H1 (cell line): ENCODE results near the gene BBX. TPM values are rescaled to one million over a fixed set of nuclear protein-coding genes. Genes with fewer than 3 reads are reported as not detected.

Experiments used
- KDM1A ChIP-seq: fragments of 200-600, 300-600 bp; sonication (generic); IDR thresholded peaks from 2 replicates; pipeline ENCODE4 v1.7.1; 2016; ENCODE audit warnings: mild to moderate bottlenecking, low read length, borderline replicate concordance
- NANOG ChIP-seq: IDR thresholded peaks from 2 replicates; pipeline ENCODE4 v1.6.1; 2011; ENCODE audit warnings: low read length, low read depth, mild to moderate bottlenecking, inconsistent platforms; ENCODE audit not compliant: insufficient read depth, poor library complexity, severe bottlenecking
- SAP30 ChIP-seq: fragments of 300-600 bp; sonication (generic); IDR thresholded peaks from 2 replicates; pipeline ENCODE4 v1.7.1; 2012; ENCODE audit warnings: low read length, moderate library complexity, mild to moderate bottlenecking, inconsistent platforms; ENCODE audit not compliant: insufficient read depth, insufficient replicate concordance
- SRF ChIP-seq: IDR thresholded peaks from 2 replicates; pipeline ENCODE4 v1.6.1; 2011; ENCODE audit warnings: mild to moderate bottlenecking, low read depth, low read length, moderate library complexity
- TAF7 ChIP-seq: optimal IDR thresholded peaks from 2 replicates; pipeline ENCODE3; 2011; ENCODE audit warnings: low read depth, mild to moderate bottlenecking, inconsistent platforms, low read length, moderate library complexity, borderline replicate concordance
- YY1 ChIP-seq: IDR thresholded peaks from 2 replicates; pipeline ENCODE4 v1.6.1; 2011; ENCODE audit warnings: low read depth, mild to moderate bottlenecking, low read length
- polyA plus RNA-seq, 7 experiments: library from polyadenylated mRNA; depleted of rRNA in 3 of 7; stranded (reverse) in 5 of 7; unstranded in 2 of 7; fragments of >200 nt in 5 of 7; fragments of 200-250 nt in 2 of 7; gene quantifications; 1 replicate in 5 of 7; 2 replicates in 1 of 7; 4 replicates in 1 of 7; pipeline versions ENCODE4 v1.2.1 to v1.2.3, GENCODE V29; 2011 to 2013; ENCODE audit warnings: missing spikeins in 2 of 7, mixed read lengths in 2 of 7
- total RNA-seq: library from RNA; stranded (reverse); fragmentation: NEBNext Ultra II Directional; extraction: Animal tissue kit (Norgen Biotek cat#: 25700); gene quantifications from 2 replicates; pipeline ENCODE4 v1.2.1, GENCODE V29; 2021
- TF ChIP-seq, protein P1 (sequence below): fragments of 300-600 bp; sonication (generic); IDR thresholded peaks from 2 replicates; pipeline ENCODE4 v1.7.1; 2012; ENCODE audit warnings: low read length, moderate library complexity, mild to moderate bottlenecking, inconsistent platforms; ENCODE audit not compliant: insufficient replicate concordance
- TF ChIP-seq, protein P2 (sequence below): IDR thresholded peaks from 2 replicates; pipeline ENCODE4 v1.6.1; 2012; ENCODE audit warnings: inconsistent platforms
- TF ChIP-seq, protein P3 (sequence below): IDR thresholded peaks from 2 replicates; pipeline ENCODE4 v1.6.1; 2011; ENCODE audit warnings: low read length, improper control_type of control experiment

BBX gene
- total and polyA plus RNA-seq, 2 of the 8 experiments (the other 6 are each of a cell fraction or from before 2014, with no cell fraction given): 11.0 to 42.5 TPM

DNA sequence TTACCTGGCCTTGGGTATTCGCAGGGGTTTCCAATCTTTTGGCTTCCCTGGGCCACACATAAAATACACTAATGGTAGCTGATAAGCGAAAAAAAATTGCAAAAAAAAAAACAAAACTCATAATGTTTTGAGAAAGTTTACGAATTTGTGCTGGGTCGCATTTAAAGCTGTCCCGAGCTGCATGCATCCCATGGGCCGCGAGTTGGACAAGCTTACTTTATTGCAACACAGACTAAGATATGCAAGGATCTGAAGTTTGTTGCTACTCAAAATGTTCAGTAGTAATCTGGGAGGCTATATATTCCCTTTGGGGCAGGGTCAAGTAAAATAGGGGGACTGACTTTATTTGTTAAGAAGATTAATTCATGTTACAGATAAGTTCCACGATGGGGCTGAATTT is 320.2 kb downstream of the BBX start (continued):
- TF ChIP-seq, protein P1, sequence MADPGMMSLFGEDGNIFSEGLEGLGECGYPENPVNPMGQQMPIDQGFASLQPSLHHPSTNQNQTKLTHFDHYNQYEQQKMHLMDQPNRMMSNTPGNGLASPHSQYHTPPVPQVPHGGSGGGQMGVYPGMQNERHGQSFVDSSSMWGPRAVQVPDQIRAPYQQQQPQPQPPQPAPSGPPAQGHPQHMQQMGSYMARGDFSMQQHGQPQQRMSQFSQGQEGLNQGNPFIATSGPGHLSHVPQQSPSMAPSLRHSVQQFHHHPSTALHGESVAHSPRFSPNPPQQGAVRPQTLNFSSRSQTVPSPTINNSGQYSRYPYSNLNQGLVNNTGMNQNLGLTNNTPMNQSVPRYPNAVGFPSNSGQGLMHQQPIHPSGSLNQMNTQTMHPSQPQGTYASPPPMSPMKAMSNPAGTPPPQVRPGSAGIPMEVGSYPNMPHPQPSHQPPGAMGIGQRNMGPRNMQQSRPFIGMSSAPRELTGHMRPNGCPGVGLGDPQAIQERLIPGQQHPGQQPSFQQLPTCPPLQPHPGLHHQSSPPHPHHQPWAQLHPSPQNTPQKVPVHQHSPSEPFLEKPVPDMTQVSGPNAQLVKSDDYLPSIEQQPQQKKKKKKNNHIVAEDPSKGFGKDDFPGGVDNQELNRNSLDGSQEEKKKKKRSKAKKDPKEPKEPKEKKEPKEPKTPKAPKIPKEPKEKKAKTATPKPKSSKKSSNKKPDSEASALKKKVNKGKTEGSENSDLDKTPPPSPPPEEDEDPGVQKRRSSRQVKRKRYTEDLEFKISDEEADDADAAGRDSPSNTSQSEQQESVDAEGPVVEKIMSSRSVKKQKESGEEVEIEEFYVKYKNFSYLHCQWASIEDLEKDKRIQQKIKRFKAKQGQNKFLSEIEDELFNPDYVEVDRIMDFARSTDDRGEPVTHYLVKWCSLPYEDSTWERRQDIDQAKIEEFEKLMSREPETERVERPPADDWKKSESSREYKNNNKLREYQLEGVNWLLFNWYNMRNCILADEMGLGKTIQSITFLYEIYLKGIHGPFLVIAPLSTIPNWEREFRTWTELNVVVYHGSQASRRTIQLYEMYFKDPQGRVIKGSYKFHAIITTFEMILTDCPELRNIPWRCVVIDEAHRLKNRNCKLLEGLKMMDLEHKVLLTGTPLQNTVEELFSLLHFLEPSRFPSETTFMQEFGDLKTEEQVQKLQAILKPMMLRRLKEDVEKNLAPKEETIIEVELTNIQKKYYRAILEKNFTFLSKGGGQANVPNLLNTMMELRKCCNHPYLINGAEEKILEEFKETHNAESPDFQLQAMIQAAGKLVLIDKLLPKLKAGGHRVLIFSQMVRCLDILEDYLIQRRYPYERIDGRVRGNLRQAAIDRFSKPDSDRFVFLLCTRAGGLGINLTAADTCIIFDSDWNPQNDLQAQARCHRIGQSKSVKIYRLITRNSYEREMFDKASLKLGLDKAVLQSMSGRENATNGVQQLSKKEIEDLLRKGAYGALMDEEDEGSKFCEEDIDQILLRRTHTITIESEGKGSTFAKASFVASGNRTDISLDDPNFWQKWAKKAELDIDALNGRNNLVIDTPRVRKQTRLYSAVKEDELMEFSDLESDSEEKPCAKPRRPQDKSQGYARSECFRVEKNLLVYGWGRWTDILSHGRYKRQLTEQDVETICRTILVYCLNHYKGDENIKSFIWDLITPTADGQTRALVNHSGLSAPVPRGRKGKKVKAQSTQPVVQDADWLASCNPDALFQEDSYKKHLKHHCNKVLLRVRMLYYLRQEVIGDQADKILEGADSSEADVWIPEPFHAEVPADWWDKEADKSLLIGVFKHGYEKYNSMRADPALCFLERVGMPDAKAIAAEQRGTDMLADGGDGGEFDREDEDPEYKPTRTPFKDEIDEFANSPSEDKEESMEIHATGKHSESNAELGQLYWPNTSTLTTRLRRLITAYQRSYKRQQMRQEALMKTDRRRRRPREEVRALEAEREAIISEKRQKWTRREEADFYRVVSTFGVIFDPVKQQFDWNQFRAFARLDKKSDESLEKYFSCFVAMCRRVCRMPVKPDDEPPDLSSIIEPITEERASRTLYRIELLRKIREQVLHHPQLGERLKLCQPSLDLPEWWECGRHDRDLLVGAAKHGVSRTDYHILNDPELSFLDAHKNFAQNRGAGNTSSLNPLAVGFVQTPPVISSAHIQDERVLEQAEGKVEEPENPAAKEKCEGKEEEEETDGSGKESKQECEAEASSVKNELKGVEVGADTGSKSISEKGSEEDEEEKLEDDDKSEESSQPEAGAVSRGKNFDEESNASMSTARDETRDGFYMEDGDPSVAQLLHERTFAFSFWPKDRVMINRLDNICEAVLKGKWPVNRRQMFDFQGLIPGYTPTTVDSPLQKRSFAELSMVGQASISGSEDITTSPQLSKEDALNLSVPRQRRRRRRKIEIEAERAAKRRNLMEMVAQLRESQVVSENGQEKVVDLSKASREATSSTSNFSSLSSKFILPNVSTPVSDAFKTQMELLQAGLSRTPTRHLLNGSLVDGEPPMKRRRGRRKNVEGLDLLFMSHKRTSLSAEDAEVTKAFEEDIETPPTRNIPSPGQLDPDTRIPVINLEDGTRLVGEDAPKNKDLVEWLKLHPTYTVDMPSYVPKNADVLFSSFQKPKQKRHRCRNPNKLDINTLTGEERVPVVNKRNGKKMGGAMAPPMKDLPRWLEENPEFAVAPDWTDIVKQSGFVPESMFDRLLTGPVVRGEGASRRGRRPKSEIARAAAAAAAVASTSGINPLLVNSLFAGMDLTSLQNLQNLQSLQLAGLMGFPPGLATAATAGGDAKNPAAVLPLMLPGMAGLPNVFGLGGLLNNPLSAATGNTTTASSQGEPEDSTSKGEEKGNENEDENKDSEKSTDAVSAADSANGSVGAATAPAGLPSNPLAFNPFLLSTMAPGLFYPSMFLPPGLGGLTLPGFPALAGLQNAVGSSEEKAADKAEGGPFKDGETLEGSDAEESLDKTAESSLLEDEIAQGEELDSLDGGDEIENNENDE: no peak
- TF ChIP-seq SAP30: no peak
- TF ChIP-seq SRF: no peak
- TF ChIP-seq, protein P2, sequence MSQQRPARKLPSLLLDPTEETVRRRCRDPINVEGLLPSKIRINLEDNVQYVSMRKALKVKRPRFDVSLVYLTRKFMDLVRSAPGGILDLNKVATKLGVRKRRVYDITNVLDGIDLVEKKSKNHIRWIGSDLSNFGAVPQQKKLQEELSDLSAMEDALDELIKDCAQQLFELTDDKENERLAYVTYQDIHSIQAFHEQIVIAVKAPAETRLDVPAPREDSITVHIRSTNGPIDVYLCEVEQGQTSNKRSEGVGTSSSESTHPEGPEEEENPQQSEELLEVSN: no peak
- TF ChIP-seq NANOG: no peak
- TF ChIP-seq, protein P3, sequence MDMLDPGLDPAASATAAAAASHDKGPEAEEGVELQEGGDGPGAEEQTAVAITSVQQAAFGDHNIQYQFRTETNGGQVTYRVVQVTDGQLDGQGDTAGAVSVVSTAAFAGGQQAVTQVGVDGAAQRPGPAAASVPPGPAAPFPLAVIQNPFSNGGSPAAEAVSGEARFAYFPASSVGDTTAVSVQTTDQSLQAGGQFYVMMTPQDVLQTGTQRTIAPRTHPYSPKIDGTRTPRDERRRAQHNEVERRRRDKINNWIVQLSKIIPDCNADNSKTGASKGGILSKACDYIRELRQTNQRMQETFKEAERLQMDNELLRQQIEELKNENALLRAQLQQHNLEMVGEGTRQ: no peak
- TF ChIP-seq TAF7: no peak
- no peak for TF ChIP-seq KDM1A
- no peak for TF ChIP-seq YY1
